K562 (cell line): ENCODE data around the gene AFDN.

Experiments used
- CBX2 ChIP-seq: fragments of 200-600 bp; sonication (generic); IDR thresholded peaks from one replicate; pipeline ENCODE4 v1.6.1; 2012; ENCODE audit warnings: mild to moderate bottlenecking, low read length, inconsistent platforms; ENCODE audit not compliant: insufficient read depth, poor library complexity, severe bottlenecking
- CBX3 ChIP-seq, 2 experiments: IDR thresholded peaks; 1 replicate in 1 of 2; 2 replicates in 1 of 2; pipeline ENCODE4 v1.6.1; 2012; ENCODE audit warnings: inconsistent platforms in 2 of 2, low read length in 2 of 2, borderline replicate concordance in 1 of 2, control low read depth in 1 of 2
- CTCF ChIP-seq, 3 experiments: IDR thresholded peaks in 2 of 3; conservative IDR thresholded peaks in 1 of 3; 2 replicates each; pipeline ENCODE4 v1.5.1; 2011 to 2012; ENCODE audit warnings: low read length in 3 of 3, mild to moderate bottlenecking in 3 of 3, control low read depth in 2 of 3, improper control_type of control experiment in 1 of 3, inconsistent platforms in 1 of 3, low read depth in 1 of 3, mixed read lengths in 1 of 3, moderate library complexity in 1 of 3; ENCODE audit not compliant: insufficient read depth in 2 of 3
- FOXK2 ChIP-seq, 2 experiments: fragments of 450-650 bp; IDR thresholded peaks in 1 of 2; conservative IDR thresholded peaks in 1 of 2; 2 replicates each; pipeline ENCODE4 v1.6.1; 2016; ENCODE audit warnings: low read depth in 2 of 2, mild to moderate bottlenecking in 1 of 2
- GTF2A2 ChIP-seq: IDR thresholded peaks from 2 replicates; pipeline ENCODE4 v1.6.1; 2016; ENCODE audit warnings: mild to moderate bottlenecking, missing genetic modification characterization, missing compliant biosample characterization
- HIVEP1 ChIP-seq: fragments of 250-450 bp; sonication (Bioruptor Pico); IDR thresholded peaks from 2 replicates; pipeline ENCODE4 v1.4.0; 2020; ENCODE audit warnings: mild to moderate bottlenecking
- MAFK ChIP-seq: IDR thresholded peaks from 2 replicates; pipeline ENCODE4 v1.6.1; 2011; ENCODE audit warnings: low read length, improper control_type of control experiment
- NCOA6 ChIP-seq: fragments of 450-650 bp; IDR thresholded peaks from 2 replicates; pipeline ENCODE4 v1.6.1; 2017; ENCODE audit warnings: mild to moderate bottlenecking
- NCOR1 ChIP-seq: fragments of 450-650 bp; IDR thresholded peaks from 2 replicates; pipeline ENCODE4 v1.6.1; 2016; ENCODE audit warnings: mild to moderate bottlenecking, moderate library complexity
- ZNF511 ChIP-seq: sonication (generic); formaldehyde crosslinking; IDR thresholded peaks from 2 replicates; pipeline ENCODE4 v1.8.0; 2022; ENCODE audit warnings: mild to moderate bottlenecking, missing genetic modification reagents
- TF ChIP-seq, protein P1 (sequence below): fragments of 450-650 bp; IDR thresholded peaks from 2 replicates; pipeline ENCODE4 v1.7.0; 2016; ENCODE audit warnings: borderline replicate concordance
- TF ChIP-seq, protein P2 (sequence below), 2 experiments: fragments of 450-650 bp in 1 of 2; sonication (generic) in 1 of 2; formaldehyde crosslinking in 1 of 2; IDR thresholded peaks; 2 replicates each; pipeline versions ENCODE4 v1.7.1 to v1.9.0; 2016 to 2022; ENCODE audit warnings: inconsistent platforms in 1 of 2, mild to moderate bottlenecking in 1 of 2, missing genetic modification reagents in 1 of 2

DNA sequence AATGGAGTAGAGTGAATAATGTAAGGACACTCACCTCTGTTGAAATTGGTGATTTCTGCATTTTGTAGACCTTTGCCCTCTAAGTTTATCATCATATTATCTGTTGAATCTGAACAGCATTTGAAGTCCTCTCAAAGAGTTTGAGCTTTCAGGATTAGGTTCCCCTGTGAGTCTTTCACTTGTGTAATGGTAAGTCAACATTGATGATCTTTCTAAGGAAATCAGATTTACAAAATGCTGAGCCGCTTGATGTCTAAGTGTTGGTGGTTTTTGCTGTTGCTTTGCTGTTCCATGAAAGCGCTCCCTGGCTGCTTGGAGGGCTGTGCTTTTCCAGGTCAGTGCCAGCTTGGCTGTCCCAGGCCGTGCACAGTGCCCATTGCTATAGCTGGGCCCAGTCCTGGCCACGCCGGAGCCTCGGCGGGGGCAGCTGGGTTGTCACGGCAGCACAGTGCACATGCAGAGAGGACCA, 136.9 kb downstream of the AFDN start:
- TF ChIP-seq GTF2A2 (tag), result no peak
- TF ChIP-seq, protein P1, sequence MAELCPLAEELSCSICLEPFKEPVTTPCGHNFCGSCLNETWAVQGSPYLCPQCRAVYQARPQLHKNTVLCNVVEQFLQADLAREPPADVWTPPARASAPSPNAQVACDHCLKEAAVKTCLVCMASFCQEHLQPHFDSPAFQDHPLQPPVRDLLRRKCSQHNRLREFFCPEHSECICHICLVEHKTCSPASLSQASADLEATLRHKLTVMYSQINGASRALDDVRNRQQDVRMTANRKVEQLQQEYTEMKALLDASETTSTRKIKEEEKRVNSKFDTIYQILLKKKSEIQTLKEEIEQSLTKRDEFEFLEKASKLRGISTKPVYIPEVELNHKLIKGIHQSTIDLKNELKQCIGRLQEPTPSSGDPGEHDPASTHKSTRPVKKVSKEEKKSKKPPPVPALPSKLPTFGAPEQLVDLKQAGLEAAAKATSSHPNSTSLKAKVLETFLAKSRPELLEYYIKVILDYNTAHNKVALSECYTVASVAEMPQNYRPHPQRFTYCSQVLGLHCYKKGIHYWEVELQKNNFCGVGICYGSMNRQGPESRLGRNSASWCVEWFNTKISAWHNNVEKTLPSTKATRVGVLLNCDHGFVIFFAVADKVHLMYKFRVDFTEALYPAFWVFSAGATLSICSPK, result no peak
- TF ChIP-seq CTCF (IDR thresholded peaks at IDR 0.05 in 2 of 3, conservative IDR thresholded peaks at IDR 0.05 in 1 of 3; ENCODE audit: insufficient read depth in 2 of 3, low read depth in 1 of 3, low read length in 3 of 3), result no peak
- TF ChIP-seq CBX3 (IDR thresholded peaks at IDR 0.05; ENCODE audit: borderline replicate concordance in 1 of 2, low read length in 2 of 2), result no peak
- TF ChIP-seq MAFK, result no peak
- TF ChIP-seq, protein P2, sequence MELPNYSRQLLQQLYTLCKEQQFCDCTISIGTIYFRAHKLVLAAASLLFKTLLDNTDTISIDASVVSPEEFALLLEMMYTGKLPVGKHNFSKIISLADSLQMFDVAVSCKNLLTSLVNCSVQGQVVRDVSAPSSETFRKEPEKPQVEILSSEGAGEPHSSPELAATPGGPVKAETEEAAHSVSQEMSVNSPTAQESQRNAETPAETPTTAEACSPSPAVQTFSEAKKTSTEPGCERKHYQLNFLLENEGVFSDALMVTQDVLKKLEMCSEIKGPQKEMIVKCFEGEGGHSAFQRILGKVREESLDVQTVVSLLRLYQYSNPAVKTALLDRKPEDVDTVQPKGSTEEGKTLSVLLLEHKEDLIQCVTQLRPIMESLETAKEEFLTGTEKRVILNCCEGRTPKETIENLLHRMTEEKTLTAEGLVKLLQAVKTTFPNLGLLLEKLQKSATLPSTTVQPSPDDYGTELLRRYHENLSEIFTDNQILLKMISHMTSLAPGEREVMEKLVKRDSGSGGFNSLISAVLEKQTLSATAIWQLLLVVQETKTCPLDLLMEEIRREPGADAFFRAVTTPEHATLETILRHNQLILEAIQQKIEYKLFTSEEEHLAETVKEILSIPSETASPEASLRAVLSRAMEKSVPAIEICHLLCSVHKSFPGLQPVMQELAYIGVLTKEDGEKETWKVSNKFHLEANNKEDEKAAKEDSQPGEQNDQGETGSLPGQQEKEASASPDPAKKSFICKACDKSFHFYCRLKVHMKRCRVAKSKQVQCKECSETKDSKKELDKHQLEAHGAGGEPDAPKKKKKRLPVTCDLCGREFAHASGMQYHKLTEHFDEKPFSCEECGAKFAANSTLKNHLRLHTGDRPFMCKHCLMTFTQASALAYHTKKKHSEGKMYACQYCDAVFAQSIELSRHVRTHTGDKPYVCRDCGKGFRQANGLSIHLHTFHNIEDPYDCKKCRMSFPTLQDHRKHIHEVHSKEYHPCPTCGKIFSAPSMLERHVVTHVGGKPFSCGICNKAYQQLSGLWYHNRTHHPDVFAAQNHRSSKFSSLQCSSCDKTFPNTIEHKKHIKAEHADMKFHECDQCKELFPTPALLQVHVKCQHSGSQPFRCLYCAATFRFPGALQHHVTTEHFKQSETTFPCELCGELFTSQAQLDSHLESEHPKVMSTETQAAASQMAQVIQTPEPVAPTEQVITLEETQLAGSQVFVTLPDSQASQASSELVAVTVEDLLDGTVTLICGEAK (IDR thresholded peaks at IDR 0.05), result no peak
- TF ChIP-seq, protein P2 (CRISPR knock-in tag; IDR thresholded peaks at IDR 0.05), result no peak
- no peak for TF ChIP-seq FOXK2 (conservative IDR thresholded peaks at IDR 0.05 in 1 of 2, IDR thresholded peaks at IDR 0.05 in 1 of 2; ENCODE audit: low read depth in 2 of 2)
- no peak for TF ChIP-seq HIVEP1
- no peak for TF ChIP-seq CBX2
- no peak for TF ChIP-seq NCOR1
- no peak for TF ChIP-seq ZNF511 (CRISPR knock-in tag)
- TF ChIP-seq NCOA6, result no peak
